ENCODE data around the gene SUFU.

GRCh38 chr10:102595897-102596296 lies 92.1 kb downstream of the SUFU start:
- TF ChIP-seq USF2 (IDR thresholded peaks at IDR 0.05; ENCODE audit: low read depth, low read length) (no peak), CTCF (conservative IDR thresholded peaks at IDR 0.05; ENCODE audit: low read depth, low read length) (no peak), RCOR1 (IDR thresholded peaks at IDR 0.05; ENCODE audit: insufficient replicate concordance, low read length) (no peak), NFE2L2 (IDR thresholded peaks at IDR 0.05; ENCODE audit: low read depth, low read length) (no peak), RAD21 (IDR thresholded peaks at IDR 0.05; ENCODE audit: low read length) (no peak), CEBPB (IDR thresholded peaks at IDR 0.05; ENCODE audit: low read depth, low read length) (no peak), POLR2A (IDR thresholded peaks at IDR 0.05; ENCODE audit: low read depth, low read length) (no peak), ELK1 (IDR thresholded peaks at IDR 0.05; ENCODE audit: borderline replicate concordance, low read depth, low read length) (no peak), SMC3 (IDR thresholded peaks at IDR 0.05; ENCODE audit: low read depth, low read length) (no peak), BHLHE40 (IDR thresholded peaks at IDR 0.05; ENCODE audit: low read depth, low read length) (no peak), MXI1 (IDR thresholded peaks at IDR 0.05; ENCODE audit: borderline replicate concordance, low read depth, low read length) (no peak)

All from IMR-90 (cell line).